SKM-1 (cell line): Measurements from ENCODE around the gene CBLN3.

Experiments used
- DNase-seq: peaks from one replicate; lab custom pipeline; 2025; ENCODE audit not compliant: unreplicated experiment; lab: John Stamatoyannopoulos, UW

Gene CBLN3

GRCh38 chr14:24426912-24427536, 2.4 kb downstream of the CBLN3 start:
- no peak for DNase-seq

DNA sequence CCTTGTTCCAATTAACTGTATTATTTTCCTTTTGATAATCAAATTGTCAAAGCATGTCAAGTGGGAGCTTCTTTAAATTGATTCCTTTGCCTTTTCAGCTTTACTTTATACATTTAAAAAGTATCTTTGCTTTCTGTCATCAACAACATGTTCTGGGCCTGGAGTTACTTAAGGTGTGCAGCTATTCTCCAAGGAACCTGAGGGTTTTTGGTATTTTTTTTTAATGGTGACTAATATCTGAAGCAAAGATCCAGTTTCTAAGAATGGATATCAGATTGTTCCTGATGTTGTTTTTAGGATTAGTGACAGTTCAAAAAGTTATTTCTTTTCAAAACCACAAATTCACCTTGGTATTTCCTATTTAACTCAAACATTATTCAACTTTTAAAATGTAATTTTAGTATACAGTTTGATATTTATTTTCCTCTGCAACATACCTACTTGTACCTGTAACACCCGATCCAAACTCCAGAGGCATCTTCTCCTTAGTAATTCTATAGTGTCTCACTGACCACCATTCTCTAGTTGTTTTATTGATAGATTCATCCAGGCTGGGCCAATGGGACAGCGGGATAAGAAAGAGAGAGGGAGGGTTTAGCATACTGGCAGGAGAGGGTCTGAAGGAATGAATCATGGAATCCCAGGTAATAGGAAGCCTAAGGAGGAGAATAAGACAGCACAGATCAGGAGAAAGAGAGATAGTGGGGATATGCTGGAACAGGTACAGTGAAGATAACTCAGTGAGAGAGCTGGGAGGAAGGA, 3.1 kb downstream of the CBLN3 start:
- DNase-seq = no peak

- DNase-seq = no peak
Measured at GRCh38 chr14:24425704-24426103, 3.8 kb downstream of the CBLN3 start.

DNA sequence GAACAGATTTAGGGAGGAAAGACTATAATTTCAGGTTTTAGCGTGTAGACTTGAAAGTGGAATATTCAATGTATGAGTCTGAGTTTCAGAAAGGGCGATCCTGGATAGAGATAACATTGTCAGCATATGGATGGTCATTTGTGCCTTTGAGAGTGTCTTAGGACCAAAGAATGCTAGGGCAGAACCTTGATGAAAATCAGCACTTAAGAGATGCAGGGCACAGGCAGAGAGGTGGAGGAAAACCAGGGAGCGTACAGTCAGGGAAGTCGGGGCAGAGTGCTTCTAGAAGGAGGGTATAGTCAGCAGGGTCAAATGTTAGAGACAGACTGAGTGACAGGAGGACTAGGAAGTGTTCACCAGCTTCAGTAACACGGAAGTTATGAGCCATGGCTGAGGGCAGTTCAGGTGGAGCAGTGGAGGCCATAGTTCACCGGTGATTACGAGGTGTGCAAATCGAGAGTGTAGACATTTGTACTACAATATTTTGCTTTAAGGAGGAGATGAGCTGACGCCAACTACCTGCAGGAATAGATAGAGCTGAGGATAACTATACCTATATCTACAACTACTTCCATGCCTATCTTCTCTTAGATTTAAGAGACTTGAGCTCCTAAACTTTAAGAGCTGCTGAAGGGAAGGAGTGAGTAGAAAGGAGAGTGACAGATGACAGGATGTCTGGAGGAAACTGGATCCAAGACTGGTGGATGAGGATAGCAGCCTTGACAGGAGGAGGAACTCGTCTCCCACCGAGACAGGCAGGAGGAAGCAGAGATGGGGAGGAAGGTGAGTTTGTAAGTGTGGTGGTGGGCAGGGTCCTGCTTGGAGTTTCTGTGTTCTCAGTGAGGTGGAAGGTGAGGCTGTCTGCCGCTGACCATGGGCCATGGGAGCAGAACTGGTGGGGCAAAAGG, 6.5 kb downstream of the CBLN3 start:
- DNase-seq = no peak

GRCh38 chr14:24422261-24422660, 7.2 kb downstream of the CBLN3 start:
- no peak for DNase-seq

- DNase-seq = no peak
Measured at GRCh38 chr14:24418492-24418873, 11.0 kb downstream of the CBLN3 start.

DNA sequence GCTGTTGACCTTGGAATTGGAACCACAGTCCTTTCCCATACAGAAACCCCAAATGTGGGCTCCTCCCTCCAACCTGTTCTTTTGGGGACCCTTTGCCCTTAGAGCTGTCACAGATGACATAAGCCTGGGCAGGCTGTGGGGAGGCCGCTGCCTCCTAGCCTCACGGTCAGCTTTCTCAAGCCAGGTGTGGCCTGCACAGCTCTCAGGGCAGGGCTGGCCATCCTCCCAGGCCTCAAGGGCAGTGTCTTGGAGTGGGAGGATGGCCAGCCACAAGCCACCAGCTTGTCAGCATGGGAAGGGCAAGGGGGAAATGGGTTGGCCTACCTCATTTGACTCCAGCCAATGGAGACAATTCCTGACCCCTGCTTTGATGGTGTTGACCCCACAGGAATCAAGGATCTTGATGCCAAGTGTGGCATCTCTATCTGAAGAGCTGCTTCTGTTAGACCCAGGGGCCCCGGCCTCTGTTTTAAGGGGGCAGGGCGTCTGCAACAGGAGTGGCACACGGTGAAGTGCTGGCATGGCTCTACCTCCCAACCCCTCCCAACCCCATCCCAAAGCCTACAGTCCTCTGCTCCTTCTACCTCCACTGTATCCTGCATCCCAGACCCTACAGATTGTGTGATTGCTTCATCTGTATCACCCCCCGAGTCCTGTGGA, 11.5 kb downstream of the CBLN3 start:
- DNase-seq = no peak

DNA sequence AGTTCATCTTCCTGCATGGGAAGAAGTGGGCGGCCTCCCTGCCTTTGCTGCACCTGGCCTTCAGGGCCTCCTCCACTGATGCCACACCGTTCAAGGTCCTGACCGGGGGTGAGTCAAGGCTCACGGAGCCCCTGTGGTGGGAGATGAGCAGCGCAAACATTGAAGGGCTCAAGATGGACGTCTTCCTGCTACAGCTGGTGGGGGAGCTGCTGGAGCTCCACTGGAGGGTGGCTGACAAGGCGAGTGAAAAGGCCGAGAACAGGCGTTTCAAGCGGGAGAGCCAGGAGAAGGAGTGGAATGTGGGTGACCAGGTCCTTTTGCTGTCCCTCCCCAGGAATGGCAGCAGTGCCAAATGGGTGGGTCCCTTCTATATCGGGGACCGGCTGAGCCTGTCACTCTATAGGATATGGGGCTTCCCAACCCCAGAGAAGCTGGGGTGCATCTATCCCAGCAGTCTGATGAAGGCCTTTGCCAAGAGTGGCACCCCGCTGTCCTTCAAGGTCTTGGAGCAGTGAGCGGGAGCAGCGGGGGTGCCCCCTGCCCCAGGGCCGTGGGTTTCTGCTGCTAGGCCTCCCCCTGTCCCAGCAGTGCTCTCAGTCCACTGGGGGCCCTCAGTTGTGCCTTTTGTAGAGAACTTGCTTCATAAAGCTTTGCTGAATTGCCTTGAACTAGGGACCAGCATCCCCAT, 12.4 kb downstream of the CBLN3 start:
- no peak for DNase-seq

DNA sequence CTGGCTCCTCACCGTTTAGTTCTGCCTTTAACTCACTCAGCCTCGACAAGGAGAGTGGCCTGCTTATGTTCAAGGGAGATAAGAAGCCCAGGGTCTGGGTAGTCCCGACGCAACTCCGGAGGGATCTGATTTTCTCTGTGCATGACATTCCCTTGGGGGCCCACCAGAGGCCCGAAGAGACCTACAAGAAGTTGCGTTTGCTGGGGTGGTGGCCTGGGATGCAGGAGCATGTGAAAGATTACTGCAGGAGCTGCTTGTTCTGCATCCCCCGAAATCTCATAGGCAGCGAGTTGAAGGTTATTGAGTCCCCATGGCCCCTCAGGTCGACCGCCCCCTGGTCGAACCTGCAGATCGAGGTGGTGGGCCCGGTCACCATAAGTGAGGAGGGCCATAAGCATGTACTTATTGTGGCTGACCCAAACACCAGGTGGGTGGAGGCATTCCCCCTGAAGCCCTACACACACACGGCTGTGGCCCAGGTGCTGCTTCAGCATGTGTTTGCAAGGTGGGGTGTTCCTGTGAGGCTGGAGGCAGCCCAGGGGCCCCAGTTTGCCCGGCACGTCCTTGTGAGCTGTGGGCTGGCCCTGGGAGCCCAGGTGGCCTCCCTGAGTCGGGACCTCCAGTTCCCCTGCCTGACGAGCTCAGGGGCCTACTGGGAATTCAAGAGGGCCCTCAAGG, 13.1 kb downstream of the CBLN3 start:
- DNase-seq = no peak

DNA sequence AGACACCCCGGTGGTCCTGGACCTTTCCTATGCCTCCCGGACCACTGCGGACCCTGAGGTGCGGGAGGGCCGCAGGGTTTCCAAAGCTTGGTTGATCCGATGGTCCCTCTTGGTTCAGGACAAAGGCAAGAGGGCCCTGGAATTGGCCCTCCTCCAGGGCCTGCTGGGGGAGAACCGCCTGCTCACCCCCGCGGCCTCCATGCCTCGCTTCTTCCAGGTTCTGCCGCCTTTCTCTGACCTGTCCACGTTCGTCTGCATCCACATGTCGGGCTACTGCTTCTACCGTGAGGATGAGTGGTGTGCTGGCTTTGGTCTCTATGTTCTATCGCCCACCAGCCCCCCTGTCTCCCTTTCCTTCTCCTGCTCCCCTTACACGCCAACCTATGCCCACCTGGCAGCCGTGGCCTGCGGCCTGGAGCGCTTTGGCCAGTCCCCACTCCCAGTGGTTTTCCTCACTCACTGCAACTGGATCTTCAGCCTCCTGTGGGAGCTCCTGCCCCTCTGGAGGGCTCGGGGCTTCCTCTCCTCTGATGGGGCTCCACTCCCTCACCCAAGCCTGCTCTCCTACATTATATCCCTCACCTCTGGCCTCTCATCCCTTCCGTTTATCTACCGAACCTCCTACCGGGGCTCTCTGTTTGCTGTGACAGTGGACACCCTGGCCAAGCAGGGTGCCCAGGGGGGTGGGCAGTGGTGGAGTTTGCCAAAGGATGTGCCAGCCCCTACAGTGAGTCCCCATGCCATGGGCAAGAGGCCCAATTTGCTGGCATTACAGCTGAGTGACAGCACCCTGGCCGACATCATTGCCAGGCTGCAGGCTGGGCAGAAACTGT, 13.8 kb downstream of the CBLN3 start:
- DNase-seq = no peak

GRCh38 chr14:24414732-24415420, 14.6 kb downstream of the CBLN3 start:
- no peak for DNase-seq

- no peak for DNase-seq
Measured at GRCh38 chr14:24414077-24414476, 15.4 kb downstream of the CBLN3 start.

DNA sequence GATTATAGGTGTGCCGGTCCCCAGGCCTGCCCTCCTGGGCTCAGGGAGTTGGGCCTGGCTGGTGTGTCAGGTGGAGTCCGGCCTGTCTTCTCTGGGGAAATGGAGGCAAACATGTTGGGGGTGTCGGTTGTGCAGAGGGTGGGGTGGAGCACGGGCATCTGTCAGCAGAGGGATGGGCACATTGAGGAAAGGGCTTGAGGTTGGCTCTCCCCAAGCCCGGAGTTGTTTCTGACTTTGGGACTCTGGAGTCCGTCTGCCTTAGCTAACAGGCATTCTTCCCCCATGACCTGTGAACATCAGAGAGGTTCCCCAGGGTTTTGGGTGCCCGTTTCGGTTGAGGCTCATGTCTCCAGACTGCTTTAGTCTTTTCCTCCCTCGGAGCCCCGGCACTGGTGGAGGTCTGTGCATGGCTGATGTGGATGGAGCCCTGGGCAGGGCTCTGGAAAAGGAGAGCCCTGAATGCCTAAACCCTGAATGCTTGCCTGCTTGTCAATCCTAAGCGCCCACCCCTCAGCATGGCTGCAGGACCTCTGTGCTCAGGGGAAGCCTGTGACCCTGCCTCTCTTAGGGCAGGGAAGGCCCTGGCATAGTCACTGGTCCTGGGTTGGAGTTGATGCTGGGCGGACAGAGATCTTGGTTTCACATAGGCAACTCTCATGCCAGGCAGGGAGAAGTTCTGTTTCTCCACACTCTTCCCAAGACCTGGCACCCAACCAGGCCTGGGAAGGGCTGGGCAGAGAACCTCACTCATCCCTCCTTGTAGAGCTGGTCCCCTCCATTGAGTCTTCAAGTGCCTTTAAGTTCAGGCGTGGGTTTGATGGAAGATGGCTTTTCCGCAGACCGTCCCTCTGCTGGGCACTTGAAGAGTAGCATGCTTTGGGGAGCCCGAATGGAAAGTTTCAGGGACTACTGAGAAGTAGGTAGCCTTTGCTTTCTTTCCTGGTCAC, 17.8 kb downstream of the CBLN3 start:
- DNase-seq = no peak

- DNase-seq = no peak
Measured at GRCh38 chr14:24409956-24410355, 19.5 kb downstream of the CBLN3 start.

- DNase-seq = no peak
Measured at GRCh38 chr14:24409192-24409591, 20.3 kb downstream of the CBLN3 start.

GRCh38 chr14:24408764-24409163, 20.7 kb downstream of the CBLN3 start:
- DNase-seq = no peak

- DNase-seq = no peak
Measured at GRCh38 chr14:24407608-24408325, 21.7 kb downstream of the CBLN3 start.
